Adipocyte (in vitro differentiated cells): Measurements from ENCODE around the gene PER3.

ENCODE experiments used
- DNase-seq: peaks from one replicate; pipeline ENCODE4 v3.0.0-alpha.2; 2015; ENCODE audit warnings: low read depth
- H3K27me3 ChIP-seq: replicated peaks from 2 replicates; pipeline ENCODE4 v1.7.0; 2013; ENCODE audit warnings: mild to moderate bottlenecking, low read length, moderate library complexity; ENCODE audit not compliant: control insufficient read depth, insufficient read depth
- H3K36me3 ChIP-seq: 2 replicates; pipeline ENCODE4 v1.7.0; 2013; ENCODE audit warnings: low read length, mild to moderate bottlenecking, moderate library complexity; ENCODE audit not compliant: control insufficient read depth, insufficient read depth, severe bottlenecking
- H3K4me1 ChIP-seq: 2 replicates; pipeline ENCODE4 v1.7.0; 2013; ENCODE audit warnings: mild to moderate bottlenecking, low read length, moderate library complexity; ENCODE audit not compliant: control insufficient read depth, insufficient read depth
- H3K4me3 ChIP-seq: 2 replicates; pipeline ENCODE4 v1.7.0; 2013; ENCODE audit warnings: mild to moderate bottlenecking, low read length, moderate library complexity
- H3K9ac ChIP-seq: 2 replicates; pipeline ENCODE4 v1.7.0; 2013; ENCODE audit warnings: mild to moderate bottlenecking, low read length, moderate library complexity
- H3K9me3 ChIP-seq: 2 replicates; pipeline ENCODE4 v1.7.0; 2013; ENCODE audit warnings: mild to moderate bottlenecking, low read length, moderate library complexity; ENCODE audit not compliant: control insufficient read depth

The PER3 gene

GRCh38 chr1:7755448-7755847 is 28.6 kb upstream of the PER3 start:
- H3K9ac ChIP-seq = no peak overlapping the region
- H3K9me3 ChIP-seq = no peaks in the 10 kb centered on the region
- DNase-seq = peak; percentile 5
- no peak overlapping the region for H3K4me3 ChIP-seq
- H3K27me3 ChIP-seq = peaks cover 10% of the 10 kb centered on the region
- H3K4me1 ChIP-seq = peaks cover 3% of the 10 kb centered on the region
- H3K36me3 ChIP-seq = no peaks in the 10 kb centered on the region

- Histone ChIP-seq H3K9me3 (no peaks in the 10 kb centered on the region), H3K9ac (no peak overlapping the region), H3K27me3 (no peaks in the 10 kb centered on the region), H3K4me1 (no peaks in the 10 kb centered on the region), H3K4me3 (no peak overlapping the region), H3K36me3 (no peaks in the 10 kb centered on the region)
- DNase-seq = no peak
Measured at GRCh38 chr1:7760245-7760644, 23.8 kb upstream of the PER3 start.

GRCh38 chr1:7761103-7761502 is 23.0 kb upstream of the PER3 start:
- H3K36me3 ChIP-seq = no peaks in the 10 kb centered on the region

GRCh38 chr1:7767176-7767575 is 16.9 kb upstream of the PER3 start:
- Histone ChIP-seq H3K4me3 (no peak overlapping the region), H3K9me3 (no peaks in the 10 kb centered on the region), H3K4me1 (peaks cover 9% of the 10 kb centered on the region), H3K27me3 (no peaks in the 10 kb centered on the region), H3K36me3 (no peaks in the 10 kb centered on the region), H3K9ac (no peak overlapping the region)
- no peak for DNase-seq

More at GRCh38 chr1:7761103-7761502, 23.0 kb upstream of the PER3 start:
- no peak overlapping the region for H3K4me3 ChIP-seq
- no peaks in the 10 kb centered on the region for H3K9me3 ChIP-seq
- no peaks in the 10 kb centered on the region for H3K27me3 ChIP-seq
- DNase-seq = no peak
- no peaks in the 10 kb centered on the region for H3K4me1 ChIP-seq
- no peak overlapping the region for H3K9ac ChIP-seq

- Histone ChIP-seq H3K9ac (no peak overlapping the region), H3K36me3 (peaks cover 7% of the 10 kb centered on the region), H3K4me3 (no peak overlapping the region), H3K9me3 (no peaks in the 10 kb centered on the region), H3K4me1 (peaks cover 11% of the 10 kb centered on the region), H3K27me3 (no peaks in the 10 kb centered on the region)
- no peak for DNase-seq
Measured at GRCh38 chr1:7768583-7768982, 15.5 kb upstream of the PER3 start.

GRCh38 chr1:7769673-7770412 is 14.2 kb upstream of the PER3 start:
- Histone ChIP-seq H3K4me1 (peaks cover 11% of the 10 kb centered on the region), H3K9me3 (no peaks in the 10 kb centered on the region), H3K36me3 (peaks cover 16% of the 10 kb centered on the region), H3K9ac (no peak overlapping the region), H3K27me3 (no peaks in the 10 kb centered on the region), H3K4me3 (no peak overlapping the region)
- no peak for DNase-seq

- Histone ChIP-seq H3K4me1 (peaks cover 11% of the 10 kb centered on the region), H3K9me3 (no peaks in the 10 kb centered on the region), H3K36me3 (peaks cover 19% of the 10 kb centered on the region), H3K27me3 (no peaks in the 10 kb centered on the region), H3K4me3 (peak overlapping the region; percentile 93), H3K9ac (peak overlapping the region; percentile 85)
- DNase-seq = no peak
Measured at GRCh38 chr1:7770669-7770996, 13.5 kb upstream of the PER3 start.

- DNase-seq = peak; percentile 91
- Histone ChIP-seq H3K36me3 (peaks cover 25% of the 10 kb centered on the region), H3K9ac (peak within 1 kb of the TSS; percentile 93), H3K27me3 (no peaks in the 10 kb centered on the region), H3K4me3 (peak within 1 kb of the TSS; percentile 93), H3K4me1 (peaks cover 11% of the 10 kb centered on the region), H3K9me3 (no peaks in the 10 kb centered on the region)
Measured at GRCh38 chr1:7770997-7771822, 12.9 kb upstream of the PER3 start, which contains the start of gene VAMP3. TSS of gene VAMP3 (plus strand) at chr1:7771296. CDS start at chr1:7771384, 88 bp downstream.

- H3K9ac ChIP-seq = peak overlapping the region; percentile 93
- no peak for DNase-seq
- no peaks in the 10 kb centered on the region for H3K27me3 ChIP-seq
- H3K4me3 ChIP-seq = peak overlapping the region; percentile 93
- H3K36me3 ChIP-seq = peaks cover 31% of the 10 kb centered on the region
- H3K9me3 ChIP-seq = no peaks in the 10 kb centered on the region
- H3K4me1 ChIP-seq = peaks cover 11% of the 10 kb centered on the region
Measured at GRCh38 chr1:7771823-7772299, 12.2 kb upstream of the PER3 start.

- H3K9ac ChIP-seq = no peak overlapping the region
- no peak for DNase-seq
- peaks cover 8% of the 10 kb centered on the region for H3K4me1 ChIP-seq
- peaks cover 75% of the 10 kb centered on the region for H3K36me3 ChIP-seq
- no peaks in the 10 kb centered on the region for H3K9me3 ChIP-seq
- no peaks in the 10 kb centered on the region for H3K27me3 ChIP-seq
- H3K4me3 ChIP-seq = no peak overlapping the region
Measured at GRCh38 chr1:7777591-7777990, 6.5 kb upstream of the PER3 start.

- Histone ChIP-seq H3K9me3 (no peaks in the 10 kb centered on the region), H3K4me3 (no peak overlapping the region), H3K27me3 (no peaks in the 10 kb centered on the region), H3K36me3 (peaks cover 72% of the 10 kb centered on the region), H3K4me1 (peaks cover 13% of the 10 kb centered on the region), H3K9ac (no peak overlapping the region)
- no peak for DNase-seq
Measured at GRCh38 chr1:7778133-7778628, 5.9 kb upstream of the PER3 start.
